HG02973 (cell line): ENCODE measurements around the gene PTGES2.

Experiments
- ATAC-seq: cut with Tn5 transposase; IDR thresholded peaks from one replicate; pipeline ENCODE4 v1.9.1; 2021; ENCODE audit warnings: moderate library complexity; ENCODE audit not compliant: unreplicated experiment

Gene PTGES2

GRCh38 chr9:128153947-128154695 lies 26.6 kb upstream of the PTGES2 start:
- ATAC-seq = no peak

DNA sequence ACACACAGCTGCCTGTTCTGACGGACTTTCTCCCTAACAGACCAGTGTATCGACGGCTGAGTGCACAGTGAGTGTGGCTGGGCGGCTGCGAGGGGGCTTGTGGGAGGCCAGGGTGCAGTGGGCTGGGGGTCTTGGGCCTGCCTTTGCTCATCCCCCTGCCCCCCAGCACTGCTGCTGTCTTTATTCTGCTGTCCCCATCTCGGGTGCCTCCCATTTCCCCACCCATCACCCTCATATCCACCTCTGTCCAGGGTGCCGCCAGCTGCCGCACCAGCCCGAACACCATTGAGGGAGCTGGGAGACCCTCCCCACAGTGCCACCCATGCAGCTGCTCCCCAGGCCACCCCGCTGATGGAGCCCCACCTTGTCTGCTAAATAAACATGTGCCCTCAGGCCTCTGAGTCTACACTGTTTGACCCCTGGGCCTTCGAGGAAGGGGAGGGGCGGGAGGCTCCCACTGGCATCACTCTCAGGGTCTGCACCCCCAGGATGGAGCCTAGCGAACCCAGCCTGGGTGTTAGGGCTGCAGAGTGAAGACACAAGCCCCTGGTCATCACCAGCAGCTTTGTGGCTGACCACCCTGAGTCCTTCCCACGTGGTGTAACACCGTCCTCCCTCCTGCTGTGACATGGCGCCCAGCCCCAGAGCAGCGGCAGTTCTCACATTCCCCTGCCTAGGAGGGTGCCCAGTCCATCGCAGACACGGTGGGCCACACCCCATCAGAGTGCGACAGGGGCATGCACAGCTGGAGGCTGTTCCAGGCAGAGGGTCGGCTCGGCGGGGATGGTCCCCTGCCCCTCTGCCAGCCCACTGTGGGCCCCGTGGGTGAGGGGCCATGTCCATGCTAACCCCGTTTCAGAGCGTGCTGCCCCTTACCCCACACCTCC lies 25.8 kb upstream of the PTGES2 start:
- ATAC-seq = no peak

DNA sequence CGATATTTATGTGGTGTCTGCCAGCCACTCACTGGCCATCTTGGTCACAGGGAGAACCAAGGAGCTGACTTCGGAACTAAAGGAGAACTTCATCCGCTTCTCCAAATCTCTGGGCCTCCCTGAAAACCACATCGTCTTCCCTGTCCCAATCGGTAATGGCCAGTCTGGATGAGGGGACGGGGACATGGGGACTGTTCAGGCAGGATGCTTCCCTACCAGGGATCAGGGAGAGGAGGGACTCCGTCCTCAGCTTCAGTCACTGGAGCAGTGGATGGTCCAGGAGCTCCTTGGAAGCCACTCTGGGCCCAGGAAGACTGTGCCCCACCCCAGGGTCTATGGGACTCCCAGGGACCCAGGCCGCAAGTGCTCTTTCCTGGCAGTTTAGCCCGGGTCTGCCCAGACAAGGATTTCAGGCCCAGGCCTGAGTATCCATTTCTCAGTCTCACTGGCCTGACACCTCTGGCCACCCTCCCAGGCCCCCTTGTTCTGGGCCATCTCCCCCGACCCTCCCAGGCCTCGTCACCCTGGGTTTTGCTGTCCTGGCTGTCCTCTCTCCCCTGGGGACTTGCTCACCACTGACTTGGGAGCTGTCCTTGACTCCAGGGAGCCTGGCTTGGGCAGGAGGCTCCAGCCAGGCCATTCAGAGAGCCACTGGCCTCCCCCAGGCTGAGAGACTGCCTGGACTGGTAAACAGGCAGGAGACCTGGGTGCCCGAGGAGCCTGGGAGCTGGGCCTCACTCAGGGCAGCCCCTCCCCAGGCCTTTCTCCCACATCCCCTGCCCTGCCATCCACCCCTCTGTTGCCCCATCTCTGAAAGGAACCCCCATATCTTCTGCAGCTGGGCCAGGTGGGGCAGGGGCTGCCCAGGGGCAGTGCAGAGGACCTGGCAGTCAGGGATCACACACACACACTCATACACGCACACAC lies 24.9 kb upstream of the PTGES2 start:
- ATAC-seq = no peak

DNA sequence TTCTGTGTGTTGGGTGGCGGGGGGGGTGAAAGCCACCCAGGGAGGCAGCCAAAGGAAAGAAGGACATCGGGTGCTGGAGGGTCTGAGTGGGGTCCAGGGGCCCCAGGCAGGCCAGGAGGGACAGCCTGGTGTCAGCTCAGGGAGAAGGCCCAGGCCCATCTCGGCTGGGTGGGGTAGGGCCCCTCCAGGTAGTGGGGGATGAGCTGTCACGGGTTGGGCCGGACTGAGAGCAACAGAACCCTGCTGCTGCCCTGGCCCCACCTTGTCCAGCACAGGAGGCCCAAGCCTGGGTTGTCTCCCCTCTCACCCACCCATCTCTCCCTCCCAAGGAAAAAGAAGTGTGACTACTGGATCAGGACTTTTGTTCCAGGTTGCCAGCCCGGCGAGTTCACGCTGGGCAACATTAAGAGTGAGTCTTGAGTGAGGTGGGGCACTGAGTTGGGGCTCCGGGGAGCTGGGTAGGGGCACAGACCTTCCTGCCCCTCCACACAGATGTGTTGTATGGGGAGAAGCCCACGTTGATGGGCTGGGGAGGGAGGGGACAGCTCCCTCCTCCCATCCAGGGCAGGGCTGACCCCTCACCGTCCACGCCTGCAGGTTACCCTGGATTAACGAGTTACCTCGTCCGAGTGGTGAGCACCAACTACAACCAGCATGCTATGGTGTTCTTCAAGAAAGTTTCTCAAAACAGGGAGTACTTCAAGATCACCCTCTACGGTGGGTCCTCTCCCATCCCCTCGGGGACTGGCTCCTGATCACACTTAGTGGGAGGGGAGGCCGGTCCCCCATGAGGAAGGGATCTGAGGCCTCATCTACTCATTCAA lies 24.0 kb upstream of the PTGES2 start:
- ATAC-seq = no peak

DNA sequence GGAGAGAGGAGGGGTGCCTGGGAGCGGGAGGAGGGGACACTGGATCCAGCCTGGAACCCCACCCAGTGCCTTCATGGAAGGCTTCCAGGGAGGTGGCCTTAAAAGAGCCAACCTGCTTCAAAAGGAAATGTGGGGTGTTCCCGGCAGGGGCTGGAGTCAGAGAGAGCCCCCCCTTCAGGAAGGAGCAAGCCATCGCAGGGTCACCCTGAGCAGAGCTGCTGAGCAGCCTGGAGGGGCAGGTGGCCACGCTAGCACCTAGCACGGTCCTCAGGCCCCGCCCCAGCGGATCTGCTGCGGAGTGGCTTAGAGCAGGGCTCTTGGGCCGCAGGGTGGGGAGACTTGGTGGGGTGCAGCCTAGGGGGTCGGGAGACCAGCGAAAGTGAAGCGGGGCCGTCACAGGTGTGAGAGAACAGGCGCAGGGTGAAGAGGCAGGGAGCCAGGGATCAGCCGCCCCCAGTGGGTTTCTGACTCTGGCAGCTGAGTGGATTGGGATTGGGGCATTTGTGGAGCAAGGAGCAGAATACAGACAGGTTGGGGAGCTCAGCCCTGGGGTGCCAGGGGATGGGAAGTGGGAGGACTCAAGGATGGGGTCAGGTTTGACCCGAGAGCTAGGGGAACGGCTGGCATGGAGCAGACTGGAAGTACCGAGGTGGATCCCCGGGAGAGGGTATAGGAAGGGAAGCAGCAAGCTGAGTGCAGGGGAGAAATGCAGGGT lies 23.2 kb upstream of the PTGES2 start:
- no peak for ATAC-seq

- ATAC-seq = no peak
Measured at GRCh38 chr9:128149951-128150593, 22.5 kb upstream of the PTGES2 start.

- no peak for ATAC-seq
Measured at GRCh38 chr9:128149001-128149701, 21.6 kb upstream of the PTGES2 start, which contains the start of gene LCN2. Gene LCN2, plus strand, starts transcription at chr9:128149453. Its CDS starts 73 bp downstream, at chr9:128149526.

DNA sequence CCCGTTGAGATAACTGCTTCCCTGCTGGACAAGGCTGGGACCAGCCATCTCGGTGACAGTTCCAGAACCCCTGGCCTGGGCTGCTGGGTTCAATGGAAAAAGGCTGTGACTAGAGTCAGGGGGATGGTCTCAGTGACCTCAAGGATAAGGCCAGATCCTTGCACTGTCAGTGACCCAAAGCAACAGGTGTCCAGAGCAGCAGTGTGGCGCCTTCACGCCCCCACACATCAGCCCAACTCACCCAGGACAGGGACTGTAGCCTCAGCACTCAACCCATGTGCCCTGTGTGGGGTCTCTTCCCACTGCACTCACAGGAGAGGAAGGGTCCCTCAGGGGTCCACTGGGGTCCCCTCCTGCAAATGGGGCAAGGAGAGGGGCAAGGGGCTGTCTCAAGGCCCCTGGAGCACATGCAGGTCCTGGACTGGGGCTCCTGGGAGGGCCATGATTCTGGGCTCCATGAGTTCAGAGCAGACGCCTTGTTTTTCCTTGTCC lies 21.0 kb upstream of the PTGES2 start:
- ATAC-seq = no peak

DNA sequence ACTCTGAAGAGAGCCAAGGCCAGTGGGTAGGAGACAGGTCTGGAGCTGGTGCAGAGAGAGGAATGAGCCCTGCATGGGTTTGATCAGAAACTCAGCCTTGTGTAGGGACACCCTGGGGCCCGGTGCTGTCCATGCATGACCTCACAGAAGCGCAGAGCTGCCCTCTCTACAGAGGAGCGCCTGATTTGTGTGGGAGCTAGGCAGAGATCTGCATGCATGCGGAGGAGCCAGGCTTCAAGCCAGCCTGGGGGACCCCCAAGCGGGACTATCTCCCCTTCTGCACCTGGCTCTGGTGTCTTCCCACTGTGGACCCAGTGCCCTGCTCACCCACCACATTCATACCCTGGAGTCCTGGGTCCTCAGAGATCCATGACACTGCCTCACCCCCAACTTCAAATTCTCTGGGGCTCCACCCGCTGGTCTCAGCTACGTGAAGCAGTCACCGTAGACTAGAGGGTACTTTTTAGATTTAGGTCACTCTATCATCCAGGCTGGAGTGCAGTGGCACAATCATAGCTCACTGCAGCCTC lies 19.1 kb upstream of the PTGES2 start:
- ATAC-seq = no peak

DNA sequence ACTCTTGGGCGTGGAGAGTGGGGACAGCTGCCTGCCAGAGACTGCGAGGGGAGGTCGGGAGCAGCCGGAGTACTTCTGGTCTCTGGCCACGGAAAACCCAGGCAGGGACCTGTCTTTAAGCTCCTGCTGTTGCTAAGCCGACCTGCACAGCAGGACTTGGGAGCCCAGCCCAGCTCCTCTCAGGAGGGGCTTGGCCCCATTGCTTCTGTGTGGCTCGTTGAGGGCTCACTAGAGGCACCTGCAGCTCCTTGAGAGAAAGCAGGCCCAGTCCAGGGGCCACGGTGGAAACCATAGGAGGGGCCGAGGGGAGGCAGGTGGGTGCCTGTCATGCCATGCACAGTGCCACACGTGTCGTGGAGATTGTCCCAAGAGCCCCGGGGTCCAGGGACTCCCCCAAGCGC lies 18.4 kb upstream of the PTGES2 start:
- no peak for ATAC-seq

GRCh38 chr9:128145536-128145935 lies 18.0 kb upstream of the PTGES2 start:
- no peak for ATAC-seq

DNA sequence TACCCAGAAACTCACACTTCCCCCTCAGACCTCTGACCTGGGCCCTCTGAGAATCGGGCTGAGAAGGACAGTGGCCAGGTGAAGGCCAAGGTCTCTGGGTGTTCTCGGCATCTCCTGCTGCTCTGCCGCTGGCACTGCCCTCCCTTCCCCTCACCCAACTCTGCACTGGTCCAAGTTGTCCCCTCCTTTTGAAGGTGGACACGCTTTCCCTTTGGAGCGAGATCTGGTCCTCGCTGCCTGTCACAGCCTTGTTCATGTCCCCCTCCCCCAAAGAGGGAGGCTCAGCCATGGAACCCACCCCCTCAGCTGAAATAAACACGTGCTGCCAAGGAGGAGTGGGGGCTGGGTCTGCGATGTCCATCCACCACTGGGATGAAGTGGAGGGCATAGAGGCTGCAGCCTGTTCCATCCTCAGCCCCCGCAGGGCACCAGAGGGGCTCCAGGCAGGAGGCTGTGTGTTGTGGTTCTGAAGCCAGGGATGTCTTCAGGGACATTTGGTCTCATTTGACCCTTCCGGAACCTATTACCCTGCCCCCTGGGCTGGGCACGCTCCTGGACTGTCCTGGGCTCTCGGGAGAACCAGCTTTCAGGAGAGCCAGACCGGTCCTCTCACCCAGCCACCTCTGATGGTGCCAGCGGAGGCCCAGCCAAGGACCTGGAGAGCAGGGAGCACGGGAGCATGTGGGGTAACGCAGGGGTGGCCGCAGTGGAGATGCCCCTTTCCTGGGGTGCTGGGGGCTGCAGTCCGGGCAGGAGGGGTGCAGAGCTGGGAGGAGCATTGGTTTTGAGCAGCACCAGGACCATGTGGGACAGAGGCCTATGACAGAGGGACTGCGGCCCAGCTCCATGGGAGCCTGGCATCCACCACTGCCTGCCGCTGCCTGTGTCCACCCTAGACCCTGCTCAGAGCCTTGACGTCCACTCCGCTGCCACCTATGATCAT lies 17.0 kb upstream of the PTGES2 start:
- no peak for ATAC-seq

DNA sequence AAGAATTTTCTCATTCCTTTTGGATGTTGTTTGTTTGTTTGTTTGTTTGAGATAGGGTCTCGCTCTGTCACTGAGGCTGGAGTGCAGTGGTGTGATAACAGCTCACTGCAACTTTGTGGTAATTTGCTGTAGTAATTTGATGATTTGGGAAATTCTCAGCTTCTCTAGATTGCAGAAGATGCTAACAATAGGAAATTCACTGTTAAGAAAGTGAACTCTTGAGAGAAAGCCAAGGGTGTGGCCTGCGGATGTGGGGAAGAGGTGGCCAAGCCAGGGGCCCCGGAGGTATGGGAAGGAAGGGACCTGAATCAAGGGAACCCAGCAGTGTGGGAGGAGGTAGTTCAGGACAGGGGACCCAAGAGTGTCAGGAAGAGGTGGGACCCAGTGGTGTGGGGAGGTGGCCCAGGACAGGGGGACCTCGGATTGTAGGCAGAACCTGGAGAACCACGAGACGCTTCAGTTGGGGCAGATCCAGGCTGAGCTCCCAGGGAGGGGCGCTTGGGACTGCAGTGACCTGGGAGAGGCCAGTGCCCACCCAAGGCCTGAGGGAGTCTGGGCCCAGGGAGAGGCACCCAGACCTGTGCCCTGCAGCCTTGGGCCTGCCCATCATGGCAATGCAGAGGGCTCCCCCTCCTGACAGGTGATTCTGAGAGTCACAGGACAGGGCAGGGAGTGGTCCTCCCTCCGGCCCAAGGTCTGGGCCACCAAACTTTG lies 16.2 kb upstream of the PTGES2 start:
- ATAC-seq = no peak

DNA sequence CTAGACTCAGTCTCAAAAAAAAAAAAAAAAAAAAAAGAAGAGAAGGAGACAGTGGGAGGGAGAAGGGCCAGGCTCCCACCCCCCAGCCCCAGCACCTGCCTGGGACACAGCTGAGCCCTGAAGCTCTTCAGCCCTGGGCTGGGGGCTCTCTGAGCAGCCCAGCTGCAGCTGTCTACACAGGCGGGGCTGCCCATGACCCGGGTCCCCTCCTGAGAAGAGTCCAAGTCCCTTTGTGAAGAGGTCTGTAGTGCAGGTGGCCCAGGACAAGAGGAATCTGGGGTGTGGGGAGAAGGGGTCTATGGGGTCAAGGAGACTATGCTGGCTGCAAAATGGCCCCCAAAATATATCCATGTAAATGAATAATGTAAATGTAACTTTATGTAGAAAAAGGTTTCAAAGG lies 15.1 kb upstream of the PTGES2 start:
- ATAC-seq = no peak

DNA sequence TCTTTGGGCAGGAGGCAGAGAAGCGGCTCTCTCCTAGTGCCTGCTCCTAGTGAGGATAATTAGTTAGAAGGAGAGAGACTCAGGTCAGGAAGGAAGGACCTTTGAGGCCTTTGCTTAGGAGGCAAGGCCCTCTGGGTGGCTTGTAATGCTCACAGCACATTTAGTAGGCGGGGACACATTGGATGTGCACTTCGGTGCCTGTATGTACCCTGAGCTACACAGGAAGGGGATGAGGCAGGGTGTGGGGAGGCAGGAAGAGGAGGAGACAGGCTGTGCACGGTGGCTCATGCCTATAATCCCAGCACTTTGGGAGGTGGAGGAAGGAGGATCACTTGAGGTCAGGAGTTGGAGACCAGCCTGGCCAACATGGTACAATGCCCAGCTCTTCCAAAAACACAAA lies 14.5 kb upstream of the PTGES2 start:
- ATAC-seq = no peak

GRCh38 chr9:128141604-128142003 lies 14.1 kb upstream of the PTGES2 start:
- no peak for ATAC-seq
